GM18517 (cell line): ENCODE results near the gene DDRGK1.

Experiments
- ATAC-seq: cut with Tn5 transposase; IDR thresholded peaks from one replicate; pipeline ENCODE4 v1.9.1; 2021; ENCODE audit warnings: mild to moderate bottlenecking, moderate library complexity; ENCODE audit not compliant: unreplicated experiment

Gene DDRGK1

DNA sequence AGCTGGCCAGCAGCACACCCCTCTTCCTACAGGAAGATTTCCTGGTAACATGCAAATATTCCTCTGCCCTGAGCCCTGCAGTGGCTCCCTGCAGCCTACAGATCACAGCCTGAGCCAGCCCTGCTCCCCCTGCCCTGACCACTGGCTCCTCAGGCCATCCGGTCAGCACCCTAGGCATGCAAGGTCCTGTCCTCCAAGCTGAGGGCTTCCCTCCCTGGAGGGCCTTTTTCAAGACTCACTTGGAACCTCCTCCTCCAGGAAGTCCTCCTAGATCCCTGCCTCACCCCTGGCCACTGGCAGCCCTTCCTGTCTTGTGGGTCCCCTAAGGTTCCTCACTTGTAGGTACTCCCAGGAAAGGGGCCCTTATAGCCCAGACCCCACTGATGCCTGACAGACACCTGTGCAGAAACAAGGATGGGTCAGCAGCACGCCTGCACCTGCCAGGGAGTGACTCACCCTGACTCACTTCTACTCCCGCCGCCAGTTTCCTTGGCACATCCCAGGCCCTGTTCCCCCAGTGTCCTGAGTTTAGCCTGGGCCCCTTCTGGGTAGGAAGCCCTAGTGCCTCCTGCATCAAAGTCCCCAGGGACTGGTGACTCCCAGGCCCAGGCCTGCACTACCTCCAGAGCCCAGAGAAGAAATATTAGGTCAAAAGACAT is 31.3 kb upstream of the DDRGK1 start:
- no peak for ATAC-seq

DNA sequence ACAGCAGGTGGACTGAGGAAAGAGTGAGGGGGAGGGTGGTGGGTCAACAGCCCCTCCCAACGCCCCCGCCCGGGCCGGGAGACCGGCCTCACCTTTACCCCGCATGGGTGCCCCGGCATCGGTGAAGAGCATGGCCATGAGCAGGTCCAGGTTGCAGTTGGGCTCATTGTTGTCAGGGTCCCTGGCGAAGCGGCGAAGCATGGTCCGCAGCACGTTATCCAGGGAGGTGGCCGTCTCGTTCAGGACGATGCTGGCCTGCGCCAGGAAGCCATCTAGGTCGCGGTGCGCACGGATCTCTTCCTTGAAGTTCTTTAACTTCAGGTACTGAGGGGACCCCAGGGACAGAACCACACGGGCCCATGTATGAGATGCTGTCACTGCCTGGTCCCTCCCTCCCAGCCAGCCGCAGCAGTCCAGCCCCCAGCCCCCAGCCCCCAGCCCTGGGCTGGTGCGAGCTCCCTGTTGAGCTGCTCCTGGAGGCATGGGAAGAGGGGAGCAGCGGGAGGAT is 29.6 kb upstream of the DDRGK1 start:
- no peak for ATAC-seq

DNA sequence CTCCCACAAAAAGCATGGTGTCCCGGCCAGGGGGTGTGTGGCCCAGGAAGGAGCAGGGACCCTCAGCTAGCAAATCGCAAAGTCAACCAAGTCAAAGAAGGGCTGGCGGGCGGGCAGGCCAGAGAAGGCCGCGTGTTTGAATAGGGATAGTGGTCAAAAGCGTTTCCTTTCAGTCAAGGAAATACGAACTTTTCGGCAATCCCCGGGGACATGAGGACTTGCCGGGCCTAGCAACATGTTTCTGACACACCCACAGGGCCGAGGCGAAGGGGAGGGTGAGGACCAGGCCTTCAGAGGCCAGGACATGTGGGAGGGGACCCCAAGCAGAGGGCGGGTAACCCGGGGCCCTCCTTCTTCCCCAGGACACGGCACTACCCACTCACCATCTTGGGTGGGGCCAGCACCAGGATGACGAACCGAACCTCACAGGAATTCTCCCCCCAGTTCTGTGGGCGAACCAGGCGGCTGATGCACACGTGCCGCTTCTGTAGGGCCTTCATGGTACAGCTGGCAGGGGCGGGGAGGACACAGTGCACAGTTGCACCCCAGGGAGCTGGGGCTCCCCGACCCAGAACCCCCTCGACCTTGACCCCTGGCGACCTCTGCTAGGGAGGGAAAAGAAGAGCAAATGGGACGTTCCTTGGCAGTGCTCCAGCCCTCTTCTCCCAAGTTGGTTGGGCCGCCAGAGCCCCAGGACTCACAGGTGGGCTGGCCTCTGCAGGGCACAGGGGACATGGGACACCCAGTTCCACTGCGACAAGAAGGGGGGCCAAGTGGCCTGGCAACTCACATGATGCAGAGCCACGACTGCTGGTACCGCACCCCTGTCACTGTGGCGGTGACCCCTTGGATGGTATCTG is 28.9 kb upstream of the DDRGK1 start:
- ATAC-seq, result no peak

DNA sequence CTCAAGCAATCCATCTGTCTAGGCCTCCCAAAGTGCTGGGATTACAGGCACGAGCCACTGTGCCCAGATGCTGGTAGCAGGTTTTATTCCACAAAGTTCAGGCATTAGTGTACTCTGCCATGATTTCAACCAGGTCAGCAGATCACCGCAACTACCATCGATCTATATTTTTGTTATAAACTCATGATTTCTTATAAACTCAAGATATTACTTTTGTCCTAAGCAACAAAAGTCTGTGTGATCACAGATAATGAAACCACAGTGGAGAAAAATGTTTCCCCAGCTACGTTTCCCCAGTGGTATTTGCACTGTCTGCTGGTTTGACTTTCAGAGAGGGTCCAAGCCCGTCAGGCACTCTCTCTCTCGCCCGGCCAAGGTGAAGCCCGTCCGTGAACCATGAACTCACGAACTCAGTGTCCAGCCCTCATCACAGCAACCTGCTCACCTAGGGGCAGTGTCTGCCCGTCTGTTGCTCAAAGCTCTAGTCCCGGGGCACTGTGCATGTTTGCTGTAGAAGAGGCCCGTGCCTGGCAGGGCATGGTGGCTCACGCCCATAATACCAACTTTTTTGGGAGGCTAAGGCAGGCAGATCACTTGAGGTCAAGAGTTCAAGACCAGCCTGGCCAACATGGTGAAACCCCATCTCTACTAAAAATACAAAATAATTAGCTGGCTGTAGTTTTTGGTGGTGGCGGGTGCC is 27.6 kb upstream of the DDRGK1 start:
- no peak for ATAC-seq

DNA sequence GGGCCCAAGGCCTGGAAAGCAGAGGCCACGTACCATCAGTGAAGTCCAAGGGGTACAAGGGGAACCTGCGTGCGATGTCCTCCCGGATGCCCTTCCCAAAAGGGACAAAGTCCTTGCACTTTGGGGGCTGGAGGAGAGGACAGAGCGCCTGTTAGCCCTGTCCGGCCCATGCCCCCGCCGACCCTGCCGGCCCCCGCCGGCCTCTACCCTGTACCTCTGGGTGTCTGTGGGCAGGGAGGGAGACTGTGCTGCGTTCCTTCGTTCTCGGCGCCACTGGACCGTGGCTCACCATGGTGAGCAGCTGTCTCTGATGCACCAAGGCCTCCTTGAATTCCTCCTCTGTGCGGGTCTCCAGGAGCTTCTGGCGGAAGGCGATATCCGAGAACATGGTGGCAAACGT is 26.6 kb upstream of the DDRGK1 start:
- ATAC-seq, result no peak

DNA sequence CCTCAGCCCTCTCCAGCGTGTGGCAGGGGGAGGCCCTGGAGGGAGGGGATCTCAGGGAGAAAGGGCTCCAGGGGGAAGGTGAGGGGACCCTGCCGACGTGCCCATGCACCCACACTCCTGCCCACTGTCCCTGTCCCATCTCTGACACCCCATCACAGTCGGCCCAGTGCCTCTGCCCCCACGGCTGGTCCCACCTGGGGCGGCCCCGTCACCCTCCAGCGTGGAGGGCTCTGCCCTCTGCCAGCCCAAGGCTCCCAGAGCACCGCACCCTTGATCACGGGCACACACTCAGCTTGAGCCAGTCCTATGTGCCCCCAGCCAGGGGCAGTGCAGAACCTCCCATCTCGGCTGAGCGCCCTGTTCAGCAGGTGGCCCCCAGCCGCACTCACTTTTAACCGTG is 25.3 kb upstream of the DDRGK1 start:
- no peak for ATAC-seq

DNA sequence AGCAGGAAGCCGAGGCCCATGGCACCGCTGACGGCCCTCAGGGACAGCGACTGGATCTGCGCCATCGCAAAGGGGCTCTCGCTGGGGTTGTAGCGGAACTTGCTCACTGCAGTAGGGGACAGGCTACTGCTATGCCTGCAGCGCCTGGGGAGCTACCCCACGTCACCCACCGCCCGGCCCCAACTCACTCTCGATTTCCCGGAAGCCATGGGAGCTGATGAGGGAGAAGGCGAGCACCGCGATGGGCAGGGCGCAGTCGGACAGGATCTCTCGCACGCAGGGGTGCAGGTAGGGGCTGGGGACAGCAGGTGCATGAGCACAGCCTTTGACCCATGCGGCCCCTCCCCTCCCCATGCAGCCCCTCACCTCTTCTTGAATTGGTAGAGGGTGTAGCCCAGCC is 24.7 kb upstream of the DDRGK1 start:
- no peak for ATAC-seq

DNA sequence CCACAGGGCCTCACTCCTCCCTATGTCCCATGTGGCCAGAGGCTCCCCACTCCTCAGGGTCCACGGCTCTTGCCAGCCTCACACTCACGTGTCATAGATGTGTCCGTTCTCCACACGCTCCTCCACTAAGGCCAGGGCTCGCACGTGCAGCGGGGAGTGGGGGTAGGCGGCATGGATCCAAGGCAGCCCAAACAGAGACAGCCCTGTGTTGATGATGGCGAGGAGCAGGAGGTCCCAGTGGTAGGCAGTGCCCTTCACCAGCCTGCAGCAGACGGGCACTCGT is 24.2 kb upstream of the DDRGK1 start:
- no peak for ATAC-seq

DNA sequence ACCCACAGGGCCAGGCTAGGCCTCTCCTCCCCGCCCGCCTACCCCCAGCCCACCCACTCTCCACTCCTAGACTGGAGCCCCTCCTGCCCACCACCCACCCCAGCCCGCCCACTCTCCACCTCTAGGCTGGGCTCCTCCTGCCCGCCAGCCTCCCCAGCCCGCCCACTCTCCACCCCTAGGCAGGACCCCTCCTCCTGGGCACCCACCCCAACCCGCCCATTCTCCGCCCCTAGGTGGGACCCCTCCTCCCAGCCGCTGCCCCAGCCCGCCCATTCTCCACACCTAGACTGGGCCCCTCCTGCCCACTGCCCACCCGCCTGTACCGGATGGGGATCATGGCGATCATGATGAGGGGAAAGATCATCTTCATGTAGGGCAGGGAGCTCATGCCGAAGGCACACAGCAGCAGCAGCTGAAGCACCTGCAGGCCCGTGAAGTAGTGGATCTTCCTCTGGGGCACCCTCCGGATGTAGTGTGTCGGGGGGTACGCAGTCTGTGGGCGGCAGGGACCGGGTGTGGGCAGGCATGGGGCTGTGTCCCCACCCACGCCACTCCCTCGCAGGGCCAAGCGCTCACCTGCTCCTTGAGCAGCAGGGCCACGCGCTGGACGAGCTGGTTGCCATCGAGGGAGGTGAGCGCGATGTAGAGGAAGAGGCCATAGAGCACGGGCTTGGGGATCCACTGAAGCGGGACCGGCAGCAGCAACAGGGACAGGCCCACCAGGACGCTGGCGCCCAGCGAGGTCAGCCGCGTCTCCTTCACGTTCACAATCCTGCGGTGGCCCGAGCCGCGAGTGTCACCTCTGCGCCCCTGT is 23.7 kb upstream of the DDRGK1 start:
- ATAC-seq, result no peak

DNA sequence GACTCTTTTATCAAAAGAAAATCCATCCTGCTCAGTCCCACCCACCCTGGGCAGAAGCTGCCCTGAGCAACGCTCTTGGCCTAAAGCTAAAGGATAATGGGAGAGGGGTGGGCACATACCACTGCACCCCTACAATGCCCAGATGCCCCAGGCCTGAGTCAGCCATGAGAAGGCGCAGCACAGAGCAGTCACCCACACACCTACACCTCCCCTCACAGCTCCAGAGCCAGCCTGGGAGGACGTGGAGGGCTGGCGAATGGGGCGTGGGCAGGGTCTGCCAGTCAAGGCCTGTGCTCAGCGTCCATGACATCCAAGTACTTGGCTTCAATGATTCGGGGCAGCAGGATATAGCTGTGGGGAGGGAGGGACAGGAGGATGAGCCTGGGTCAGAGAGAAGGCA is 23.0 kb upstream of the DDRGK1 start:
- ATAC-seq, result no peak

DNA sequence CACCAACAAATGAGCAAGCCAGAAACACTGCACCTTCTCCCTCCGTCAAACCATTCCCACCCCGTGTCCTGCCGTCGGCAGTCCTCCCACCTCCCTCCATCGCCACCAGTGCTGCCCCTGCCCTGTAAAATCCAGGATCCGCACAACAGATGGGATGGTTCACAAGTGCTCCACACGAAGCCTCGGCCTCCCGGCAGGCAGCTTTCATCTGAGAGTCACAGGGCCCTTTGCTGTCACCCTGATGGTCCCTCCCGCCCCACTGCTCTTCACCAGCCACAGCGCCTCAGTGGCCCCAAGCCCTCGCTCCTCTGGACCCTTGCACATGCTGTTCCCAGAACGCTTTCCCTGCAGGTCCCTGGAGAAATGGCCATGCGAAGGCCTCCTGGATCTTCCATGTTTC is 22.4 kb upstream of the DDRGK1 start:
- ATAC-seq, result no peak

DNA sequence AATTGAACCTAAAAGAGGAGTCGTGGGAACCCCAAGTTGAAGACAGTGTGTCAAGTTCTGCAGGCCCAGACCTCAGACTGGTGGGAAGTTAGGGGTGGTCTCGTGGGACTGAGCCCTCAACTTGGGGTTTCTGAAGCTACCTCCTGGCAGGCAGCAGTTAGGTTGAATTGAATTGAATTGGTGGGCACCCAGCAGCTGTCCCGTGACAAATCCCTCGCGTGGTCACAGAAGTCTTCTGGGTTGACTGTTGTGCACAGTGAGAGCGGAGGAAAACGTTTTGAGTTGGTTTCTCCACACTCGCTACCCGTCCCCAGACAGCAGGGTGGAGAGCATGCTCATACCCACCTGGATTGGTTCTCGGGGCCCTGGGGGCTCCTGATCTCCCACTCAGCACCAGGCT is 21.6 kb upstream of the DDRGK1 start:
- no peak for ATAC-seq

DNA sequence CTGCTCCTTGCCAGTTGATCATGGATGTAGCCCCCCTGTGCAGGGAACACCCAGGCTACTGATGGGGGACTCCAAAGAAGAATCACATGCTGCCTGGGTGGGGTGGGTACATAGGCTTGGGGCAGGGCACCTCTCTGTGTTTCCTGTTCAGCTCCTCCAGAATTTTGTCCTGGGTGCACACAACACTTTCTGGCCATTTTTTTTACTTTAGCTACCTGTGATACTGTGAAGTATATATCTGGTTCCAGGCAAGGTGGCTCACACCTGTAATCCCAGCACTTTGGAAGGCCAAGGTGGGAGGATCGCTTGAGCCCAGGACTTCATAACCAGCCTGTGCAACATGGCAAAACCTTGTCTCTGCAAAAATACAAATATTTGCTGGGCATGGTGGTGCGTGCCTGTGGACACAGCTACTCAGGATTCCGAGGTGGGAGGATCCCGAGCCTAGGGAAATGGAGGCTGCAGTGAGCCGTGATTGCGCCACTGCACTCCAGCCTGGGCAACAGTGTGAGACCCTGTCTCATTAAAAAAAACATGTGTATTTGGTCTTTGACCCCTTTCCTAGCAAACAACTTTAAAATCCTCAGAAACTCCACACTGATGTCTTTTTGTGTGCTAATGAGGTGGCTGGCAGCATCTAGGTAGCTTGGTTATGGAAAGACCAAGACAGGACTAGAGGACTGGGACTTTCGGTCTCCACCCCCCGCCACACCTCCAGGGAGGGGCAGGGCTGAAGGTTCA is 20.4 kb upstream of the DDRGK1 start:
- ATAC-seq, result no peak

DNA sequence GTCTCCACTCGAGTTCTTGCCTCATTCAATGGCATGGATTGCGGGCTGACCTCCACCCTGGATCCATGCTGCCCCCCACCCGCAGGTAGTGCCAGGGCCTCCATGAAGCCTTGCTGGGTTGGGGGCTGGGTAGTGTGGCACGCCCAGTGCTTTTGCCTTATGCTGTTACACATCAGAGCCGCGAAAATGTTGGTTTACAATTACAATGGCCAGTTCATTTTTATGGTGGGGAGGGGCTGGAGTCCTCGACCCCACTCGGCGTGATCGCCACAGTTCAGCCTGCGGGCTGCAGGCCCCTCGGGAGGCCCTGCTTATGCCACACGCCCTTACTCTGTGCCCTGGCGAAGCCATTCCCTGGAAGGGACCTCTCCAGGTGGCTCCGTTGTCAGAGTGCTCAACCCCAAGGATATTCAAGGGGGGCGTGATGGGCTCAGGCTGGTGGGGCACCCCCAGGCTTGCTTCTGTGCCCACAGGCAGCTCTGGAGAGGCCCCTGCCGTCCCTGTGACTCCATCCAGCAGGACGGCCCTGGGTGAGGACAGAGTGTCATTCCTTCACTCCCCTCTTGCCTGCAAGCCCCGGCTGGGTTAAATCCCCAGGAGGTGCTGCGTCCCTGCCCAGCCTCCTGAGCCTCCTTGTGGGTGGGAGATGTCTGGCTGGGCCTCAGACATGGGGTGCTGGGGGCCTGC is 19.7 kb upstream of the DDRGK1 start:
- no peak for ATAC-seq

DNA sequence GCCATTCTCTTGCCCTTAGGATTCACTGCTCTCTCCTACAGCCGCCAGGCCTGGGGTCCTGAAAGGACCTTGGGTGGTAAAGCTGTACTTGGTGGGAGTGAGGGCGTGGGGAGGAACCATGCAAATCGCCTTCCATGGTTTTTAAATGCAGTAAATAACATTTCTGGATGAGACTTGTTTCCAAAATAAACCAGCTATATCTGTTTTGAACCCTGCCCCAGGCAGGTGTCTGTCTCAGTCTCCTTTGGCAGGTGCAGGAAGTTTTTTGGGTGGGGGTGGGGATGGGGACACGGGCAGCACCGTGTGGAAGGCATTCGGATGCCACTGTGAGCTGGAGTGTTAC is 19.1 kb upstream of the DDRGK1 start:
- ATAC-seq, result no peak

DNA sequence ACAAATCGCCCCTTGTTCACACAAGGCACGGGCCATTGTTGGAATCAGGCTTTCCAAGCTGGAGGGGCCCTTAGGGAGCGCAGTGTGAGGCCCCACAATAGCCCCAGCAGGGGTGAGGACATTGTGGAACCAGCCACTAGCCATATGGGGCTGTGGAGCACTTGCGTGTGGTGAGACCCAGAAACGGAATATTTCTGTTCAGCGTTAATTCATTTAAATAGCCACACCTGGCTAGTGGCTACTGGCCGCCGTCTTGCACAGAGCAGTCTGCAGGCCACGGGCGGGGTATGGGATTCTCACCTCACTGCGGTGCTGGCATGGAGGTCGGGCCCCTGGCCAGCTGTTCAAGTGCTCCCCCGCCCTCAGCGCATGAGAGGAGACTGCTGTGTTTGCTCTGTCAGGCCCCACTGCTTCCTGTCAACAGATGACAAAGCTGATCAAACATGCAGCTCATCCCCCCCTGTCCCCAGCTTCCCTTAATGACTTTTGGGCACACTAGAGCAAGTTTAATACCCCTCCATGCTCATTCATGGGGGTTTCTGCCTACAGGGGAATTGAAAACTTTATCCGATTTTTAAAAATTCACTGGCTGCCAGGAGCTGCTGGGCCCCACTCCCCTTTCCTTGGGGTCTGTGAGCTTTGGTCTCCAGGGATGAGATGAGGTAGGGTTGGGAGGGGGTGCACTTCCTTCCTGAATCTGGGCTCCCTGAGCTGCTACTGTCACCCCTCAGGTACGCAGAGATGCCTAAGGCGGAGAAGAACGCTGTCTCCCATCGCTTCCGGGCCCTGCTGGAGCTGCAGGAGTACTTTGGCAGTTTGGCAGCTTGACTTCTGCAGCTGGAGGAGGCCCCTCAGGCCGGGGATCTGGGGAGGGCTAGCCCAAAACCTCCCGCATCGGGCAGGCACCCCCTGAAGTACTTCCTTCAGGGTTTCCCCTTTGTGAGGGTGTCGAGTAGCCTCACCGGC is 18.4 kb upstream of the DDRGK1 start:
- ATAC-seq, result peak; percentile 57

DNA sequence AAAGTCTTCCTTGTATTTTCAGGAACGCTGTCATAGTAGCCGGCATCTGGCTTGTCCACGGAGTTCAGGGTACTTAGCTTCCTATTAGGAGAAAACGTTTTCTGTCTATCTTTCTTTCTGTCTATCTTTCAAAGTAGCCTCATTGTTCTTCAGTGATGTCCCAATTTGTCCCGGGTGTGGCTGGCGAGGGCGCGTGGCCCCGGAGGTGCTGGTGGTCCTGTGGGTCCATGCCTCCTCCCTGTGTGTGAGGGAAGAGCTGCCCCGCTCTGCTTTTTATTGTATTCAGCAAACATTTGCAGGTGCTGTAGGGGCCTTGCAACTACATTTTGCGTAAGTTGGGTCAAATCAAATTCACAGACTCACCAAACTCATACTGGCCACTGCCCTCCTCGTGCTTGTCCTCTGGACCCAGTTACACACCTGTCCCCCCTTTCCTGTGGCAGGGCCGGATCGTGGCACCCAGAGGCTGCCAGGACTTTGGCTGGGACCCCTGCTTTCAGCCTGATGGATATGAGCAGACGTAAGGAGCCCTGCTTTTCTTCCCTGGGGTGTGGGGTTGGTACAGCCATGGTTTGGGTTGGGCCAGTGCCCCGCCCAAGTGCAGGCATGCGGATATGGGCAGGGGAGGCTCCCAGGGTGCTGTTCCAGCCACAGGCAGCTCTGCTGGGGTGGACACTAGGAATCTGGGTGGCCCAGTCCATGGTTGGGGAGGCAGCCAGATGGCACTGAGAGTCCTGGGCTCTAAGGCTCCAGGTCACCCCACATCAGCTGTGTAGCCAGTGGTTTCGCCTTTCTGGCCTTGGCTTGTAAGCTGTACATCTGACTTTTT is 17.1 kb upstream of the DDRGK1 start:
- no peak for ATAC-seq
